Breast epithelium (tissue), 4 donors: ENCODE measurements around the gene DDA1. TPM values are rescaled to one million over a fixed set of nuclear protein-coding genes. Genes with fewer than 3 reads are reported as not detected.

Experiments used
- DNase-seq, 2 donors: peaks; one replicate each; pipeline ENCODE4 v3.0.0-alpha.2; 2019; ENCODE audit warnings: low spot score in 2 of 2
- H3K27ac ChIP-seq, 2 donors: fragments of 200-600 bp; sonication (generic) in 1 of 2; one replicate each; pipeline ENCODE4 v1.5.1; 2016 to 2019; ENCODE audit warnings: mild to moderate bottlenecking in 1 of 2
- H3K27me3 ChIP-seq, 2 donors: fragments of 200-600 bp; sonication (generic) in 1 of 2; one replicate each; pipeline versions ENCODE4 v1.5.1 to v1.6.0; 2017 to 2019; ENCODE audit warnings: control low read depth in 1 of 2, mild to moderate bottlenecking in 1 of 2
- H3K36me3 ChIP-seq: fragments of 200-600 bp; one replicate; pipeline ENCODE4 v1.5.1; 2019
- H3K4me1 ChIP-seq, 2 donors: fragments of 200-600 bp; sonication (generic); one replicate each; pipeline ENCODE4 v1.5.1; 2016 to 2019; ENCODE audit warnings: control low read depth in 1 of 2
- H3K4me3 ChIP-seq, 3 donors: fragments of 200-600 bp; sonication (generic); 1 replicate in 2 of 3; 2 replicates in 1 of 3; pipeline ENCODE4 v1.5.1; 2016 to 2019; ENCODE audit warnings: mild to moderate bottlenecking in 3 of 3, moderate library complexity in 2 of 3
- H3K9me3 ChIP-seq, 2 donors: fragments of 200-600 bp; sonication (generic) in 1 of 2; one replicate each; pipeline ENCODE4 v1.5.1; 2016 to 2019; ENCODE audit warnings: control low read depth in 1 of 2
- POLR2A ChIP-seq: fragments of 450-650 bp; IDR thresholded peaks from one replicate; pipeline ENCODE4 v1.6.1; 2016; ENCODE audit warnings: antibody characterized with exemption, mild to moderate bottlenecking, moderate library complexity
- POLR2AphosphoS5 ChIP-seq, 3 donors: sonication (generic); formaldehyde crosslinking; IDR thresholded peaks; one replicate each; pipeline ENCODE4 v1.6.1; 2017; ENCODE audit warnings: antibody characterized with exemption in 3 of 3
- intact Hi-C: fragments of 100-400 bp; cut with DNase I; formaldehyde crosslinking; loops from one replicate; pipeline ENCODE4 v1.15.1; 2023; ENCODE audit warnings: low total_unique reads
- total RNA-seq, 3 donors: library from RNA; depleted of rRNA; stranded (reverse); fragments of >200 nt; gene quantifications; one replicate each; pipeline ENCODE4 v1.1.0, GENCODE V29; 2016
- TF ChIP-seq, protein P1 (sequence below), 3 donors: fragments of 450-650 bp; IDR thresholded peaks; one replicate each; pipeline ENCODE4 v1.5.1; 2016 to 2017; ENCODE audit warnings: antibody characterized with exemption in 3 of 3, mild to moderate bottlenecking in 3 of 3, moderate library complexity in 3 of 3

DDA1 gene
- total RNA-seq: 10 to 100 TPM in 2 of 3 donors, 1 to 10 TPM in 1; 9.2 to 18.7 (median 11.1) TPM

DNA sequence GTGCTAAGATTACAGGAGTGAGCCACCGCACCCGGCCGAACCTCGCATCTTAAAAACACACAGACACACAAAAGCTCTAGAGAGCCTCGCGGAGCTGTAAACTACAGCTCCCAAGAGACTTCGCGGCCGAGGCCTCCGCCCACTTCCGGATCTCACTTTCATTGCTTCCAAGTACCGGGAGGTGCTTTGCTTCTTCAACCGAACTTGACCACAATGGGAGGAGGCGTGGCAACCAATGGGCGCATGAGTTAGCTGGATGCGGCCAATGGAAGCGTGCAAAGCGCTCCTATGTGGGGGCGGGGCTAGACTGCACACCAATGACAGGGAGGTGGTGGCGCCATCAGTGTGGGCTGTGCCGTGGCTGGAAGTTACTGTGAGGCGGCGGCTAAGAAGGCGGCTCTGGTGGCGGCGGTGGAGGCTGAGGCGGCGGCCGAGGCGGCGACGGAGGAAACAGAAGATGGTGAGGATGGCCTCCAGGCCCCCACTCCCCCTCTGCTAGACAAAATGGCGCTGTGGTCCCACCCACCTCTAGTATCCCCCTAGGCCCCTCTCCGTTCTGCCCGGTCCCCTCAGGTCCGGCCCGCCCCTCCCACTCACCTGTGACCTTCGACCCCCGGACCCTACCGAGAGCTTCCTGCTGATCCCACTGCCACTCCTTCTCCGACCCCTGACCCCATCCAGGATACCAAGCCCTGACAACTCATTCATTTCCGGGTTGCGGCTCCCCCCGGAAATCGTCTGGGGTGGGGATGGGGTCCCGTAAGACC is at the start of gene DDA1:
DDA1 (plus strand) TSS at position 366 of the 767 bp plus-strand sequence; CDS start at position 458, 92 bp downstream.
- Histone ChIP-seq H3K4me3 (peak within 1 kb of the TSS; percentile 85 to 92 (median 89)), H3K9me3 (no peaks in the 10 kb centered on the region), H3K27ac (peak within 1 kb of the TSS; percentile 87), H3K27me3 (no peaks in the 10 kb centered on the region), H3K36me3 (no peaks in the 10 kb centered on the region), H3K4me1 (peaks cover 7 to 19% of the 10 kb centered on the region in 2 donors)
- intact Hi-C loops: loop anchor here (10.0 kb wide), 1 partner anchor 75 kb away; no protein-coding TSS in a partner anchor
- TF ChIP-seq POLR2A: no peak
- peak; percentile 28 to 70 (median 28) for TF ChIP-seq POLR2AphosphoS5 (IDR thresholded peaks at IDR 0.05)
- TF ChIP-seq, protein P1, sequence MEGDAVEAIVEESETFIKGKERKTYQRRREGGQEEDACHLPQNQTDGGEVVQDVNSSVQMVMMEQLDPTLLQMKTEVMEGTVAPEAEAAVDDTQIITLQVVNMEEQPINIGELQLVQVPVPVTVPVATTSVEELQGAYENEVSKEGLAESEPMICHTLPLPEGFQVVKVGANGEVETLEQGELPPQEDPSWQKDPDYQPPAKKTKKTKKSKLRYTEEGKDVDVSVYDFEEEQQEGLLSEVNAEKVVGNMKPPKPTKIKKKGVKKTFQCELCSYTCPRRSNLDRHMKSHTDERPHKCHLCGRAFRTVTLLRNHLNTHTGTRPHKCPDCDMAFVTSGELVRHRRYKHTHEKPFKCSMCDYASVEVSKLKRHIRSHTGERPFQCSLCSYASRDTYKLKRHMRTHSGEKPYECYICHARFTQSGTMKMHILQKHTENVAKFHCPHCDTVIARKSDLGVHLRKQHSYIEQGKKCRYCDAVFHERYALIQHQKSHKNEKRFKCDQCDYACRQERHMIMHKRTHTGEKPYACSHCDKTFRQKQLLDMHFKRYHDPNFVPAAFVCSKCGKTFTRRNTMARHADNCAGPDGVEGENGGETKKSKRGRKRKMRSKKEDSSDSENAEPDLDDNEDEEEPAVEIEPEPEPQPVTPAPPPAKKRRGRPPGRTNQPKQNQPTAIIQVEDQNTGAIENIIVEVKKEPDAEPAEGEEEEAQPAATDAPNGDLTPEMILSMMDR (IDR thresholded peaks at IDR 0.05): no peak
- peak; percentile 99 to 100 for DNase-seq

DNA sequence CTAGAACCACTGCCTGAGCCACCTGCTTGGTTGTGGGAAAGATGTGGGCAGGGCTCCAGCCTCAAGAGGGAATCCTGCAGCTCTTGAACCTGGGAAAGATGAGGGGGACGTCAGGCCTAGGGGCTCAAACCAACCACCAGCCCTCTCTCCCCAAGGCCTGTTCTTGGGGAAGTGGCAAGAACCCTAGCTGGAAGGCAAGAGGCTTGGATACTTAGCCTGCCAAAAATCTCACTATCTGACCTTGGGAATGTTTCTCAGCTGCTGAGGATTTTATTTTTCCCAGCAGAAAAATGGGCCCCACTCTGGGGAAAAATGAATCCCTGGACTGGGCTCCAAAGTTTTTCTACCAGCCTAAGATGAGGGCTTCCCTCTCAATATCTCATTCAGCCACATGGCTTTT is 49.4 kb upstream of the DDA1 start:
- H3K36me3 ChIP-seq: no peaks in the 10 kb centered on the region
- no peaks in the 10 kb centered on the region for H3K27me3 ChIP-seq
- no peaks in the 10 kb centered on the region for H3K4me1 ChIP-seq
- H3K27ac ChIP-seq: no peak overlapping the region
- TF ChIP-seq POLR2A: no peak
- TF ChIP-seq, protein P1 (IDR thresholded peaks at IDR 0.05): no peak
- no peak for TF ChIP-seq POLR2AphosphoS5 (IDR thresholded peaks at IDR 0.05)
- intact Hi-C loops: no loop called here
- peaks cover 6 to 11% of the 10 kb centered on the region in 2 donors for H3K9me3 ChIP-seq
- no peak for DNase-seq
- H3K4me3 ChIP-seq: no peak overlapping the region

DNA sequence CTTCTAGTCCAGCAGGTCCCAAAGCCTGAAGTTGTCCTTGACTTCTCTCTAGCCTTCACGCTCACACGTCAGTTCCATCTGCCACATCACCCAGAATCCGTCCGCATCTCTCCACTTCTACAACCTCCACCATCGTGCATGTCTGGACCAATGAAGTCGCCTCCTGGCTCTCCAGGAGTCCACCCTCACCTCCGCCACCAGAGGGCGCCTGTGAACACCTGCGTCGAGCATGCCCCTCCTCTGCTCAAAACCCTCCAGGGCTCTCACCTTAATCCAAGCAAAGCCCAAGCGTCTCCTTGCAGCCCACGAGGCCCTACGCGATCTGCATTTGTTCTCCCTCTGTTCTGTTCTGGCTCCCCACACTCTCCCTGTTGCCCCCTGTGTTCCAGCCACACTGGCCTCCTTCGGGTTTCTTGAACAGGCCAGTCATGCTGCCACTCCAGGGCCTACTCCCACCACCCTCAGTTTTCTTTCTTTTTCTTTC is 48.5 kb upstream of the DDA1 start:
- no peaks in the 10 kb centered on the region for H3K4me1 ChIP-seq
- no peak overlapping the region for H3K4me3 ChIP-seq
- peaks cover 6 to 11% of the 10 kb centered on the region in 2 donors for H3K9me3 ChIP-seq
- TF ChIP-seq POLR2AphosphoS5 (IDR thresholded peaks at IDR 0.05) (peak in 1 of 3 donors; percentile 32), POLR2A (no peak)
- TF ChIP-seq, protein P1 (IDR thresholded peaks at IDR 0.05): peak; percentile 64 to 91 (median 76)
- H3K27ac ChIP-seq: no peak overlapping the region
- peak; percentile 69 to 86 for DNase-seq
- no peaks in the 10 kb centered on the region for H3K27me3 ChIP-seq
- intact Hi-C loops: no loop called here
- no peaks in the 10 kb centered on the region for H3K36me3 ChIP-seq

DNA sequence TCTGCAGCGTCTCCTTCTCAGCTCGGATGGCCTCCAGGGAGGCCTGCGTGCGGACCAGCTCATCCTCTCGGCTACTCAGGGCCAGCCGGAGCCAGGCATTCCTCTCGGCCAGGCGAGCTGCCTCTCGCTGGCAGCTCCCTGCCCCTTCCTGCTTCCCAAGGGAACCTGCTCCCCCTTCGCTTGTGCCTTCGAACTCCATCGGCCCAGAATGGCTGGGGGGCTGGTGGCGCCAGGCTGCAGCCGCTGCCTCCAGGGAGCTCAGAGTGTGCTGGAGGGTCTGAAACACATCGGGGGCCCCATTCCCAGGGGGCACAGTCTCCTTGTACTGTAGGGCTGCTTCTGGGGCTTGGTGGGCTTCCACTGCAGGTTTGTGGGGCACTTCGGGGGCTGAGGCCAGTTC is 46.8 kb upstream of the DDA1 start:
- Histone ChIP-seq H3K4me1 (no peaks in the 10 kb centered on the region), H3K27ac (no peak overlapping the region), H3K27me3 (no peaks in the 10 kb centered on the region), H3K36me3 (no peaks in the 10 kb centered on the region), H3K4me3 (peak overlapping the region in 1 of 3 donors; percentile 30), H3K9me3 (peaks cover 6 to 11% of the 10 kb centered on the region in 2 donors)
- TF ChIP-seq POLR2A (no peak), POLR2AphosphoS5 (IDR thresholded peaks at IDR 0.05) (no peak)
- TF ChIP-seq, protein P1 (IDR thresholded peaks at IDR 0.05): no peak
- intact Hi-C loops: no loop called here
- no peak for DNase-seq
